K562 (cell line): ENCODE results near the gene LACC1.

Experiments used
- MEIS2 ChIP-seq: fragments of 450-650 bp; IDR thresholded peaks from 2 replicates; pipeline ENCODE4 v1.6.1; 2014; ENCODE audit warnings: mild to moderate bottlenecking; ENCODE audit not compliant: partially characterized antibody
- POLR2AphosphoS5 ChIP-seq: IDR thresholded peaks from 2 replicates; pipeline ENCODE4 v1.6.1; 2011; ENCODE audit warnings: mild to moderate bottlenecking, low read depth, low read length, moderate library complexity; ENCODE audit not compliant: control insufficient read depth, insufficient read depth
- ZNF133 ChIP-seq: fragments of 250-450 bp; sonication (Bioruptor Pico); IDR thresholded peaks from 2 replicates; pipeline ENCODE4 v1.4.0; 2020; ENCODE audit warnings: mild to moderate bottlenecking
- ZNF830 ChIP-seq: fragments of 250-450 bp; sonication (Bioruptor Pico); IDR thresholded peaks from 2 replicates; pipeline ENCODE4 v1.5.0; 2021; ENCODE audit warnings: mild to moderate bottlenecking
- TF ChIP-seq, protein P1 (sequence below): fragments of 450-650 bp; IDR thresholded peaks from 2 replicates; pipeline ENCODE4 v1.6.1; 2016; ENCODE audit warnings: mild to moderate bottlenecking

GRCh38 chr13:43881580-43881979 is 1.9 kb downstream of the LACC1 start:
- TF ChIP-seq POLR2AphosphoS5 (no peak), MEIS2 (no peak), ZNF830 (CRISPR knock-in tag) (no peak), ZNF133 (CRISPR knock-in tag) (no peak)
- TF ChIP-seq, protein P1, sequence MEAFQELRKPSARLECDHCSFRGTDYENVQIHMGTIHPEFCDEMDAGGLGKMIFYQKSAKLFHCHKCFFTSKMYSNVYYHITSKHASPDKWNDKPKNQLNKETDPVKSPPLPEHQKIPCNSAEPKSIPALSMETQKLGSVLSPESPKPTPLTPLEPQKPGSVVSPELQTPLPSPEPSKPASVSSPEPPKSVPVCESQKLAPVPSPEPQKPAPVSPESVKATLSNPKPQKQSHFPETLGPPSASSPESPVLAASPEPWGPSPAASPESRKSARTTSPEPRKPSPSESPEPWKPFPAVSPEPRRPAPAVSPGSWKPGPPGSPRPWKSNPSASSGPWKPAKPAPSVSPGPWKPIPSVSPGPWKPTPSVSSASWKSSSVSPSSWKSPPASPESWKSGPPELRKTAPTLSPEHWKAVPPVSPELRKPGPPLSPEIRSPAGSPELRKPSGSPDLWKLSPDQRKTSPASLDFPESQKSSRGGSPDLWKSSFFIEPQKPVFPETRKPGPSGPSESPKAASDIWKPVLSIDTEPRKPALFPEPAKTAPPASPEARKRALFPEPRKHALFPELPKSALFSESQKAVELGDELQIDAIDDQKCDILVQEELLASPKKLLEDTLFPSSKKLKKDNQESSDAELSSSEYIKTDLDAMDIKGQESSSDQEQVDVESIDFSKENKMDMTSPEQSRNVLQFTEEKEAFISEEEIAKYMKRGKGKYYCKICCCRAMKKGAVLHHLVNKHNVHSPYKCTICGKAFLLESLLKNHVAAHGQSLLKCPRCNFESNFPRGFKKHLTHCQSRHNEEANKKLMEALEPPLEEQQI = no peak
